Suprapubic skin (tissue), 3 donors: ENCODE data around the gene P2RY13.

Source experiments
- CTCF ChIP-seq, 2 donors: fragments of 200-600 bp in 1 of 2; fragments of 450-650 bp in 1 of 2; sonication (generic) in 1 of 2; IDR thresholded peaks; one replicate each; pipeline ENCODE4 v1.5.1; 2016 to 2019; ENCODE audit warnings: antibody characterized with exemption in 2 of 2, mild to moderate bottlenecking in 1 of 2, moderate library complexity in 1 of 2
- EP300 ChIP-seq: sonication (generic); formaldehyde crosslinking; IDR thresholded peaks from one replicate; pipeline ENCODE4 v1.6.1; 2017; ENCODE audit warnings: antibody characterized with exemption
- POLR2A ChIP-seq, 2 donors: fragments of 450-650 bp; IDR thresholded peaks; one replicate each; pipeline ENCODE4 v1.6.1; 2017; ENCODE audit warnings: antibody characterized with exemption in 2 of 2, mild to moderate bottlenecking in 2 of 2, moderate library complexity in 2 of 2

GRCh38 chr3:151345859-151346258, 16.5 kb upstream of the P2RY13 start:
- TF ChIP-seq POLR2A (IDR thresholded peaks at IDR 0.05) = no peak
- no peak for TF ChIP-seq CTCF (IDR thresholded peaks at IDR 0.05)
- no peak for TF ChIP-seq EP300
